Thyroid gland (tissue), 4 donors: ENCODE measurements around the gene PDXP.

Experiments used
- CTCF ChIP-seq, 6 experiments: fragments of 200-600 bp in 3 of 6; fragments of 450-650 bp in 3 of 6; sonication (generic) in 3 of 6; IDR thresholded peaks; one replicate each; pipeline ENCODE4 v1.5.1; 2016 to 2019; ENCODE audit warnings: antibody characterized with exemption in 6 of 6, mild to moderate bottlenecking in 2 of 6, inconsistent platforms in 1 of 6, moderate library complexity in 1 of 6
- POLR2A ChIP-seq, 2 donors: fragments of 450-650 bp; IDR thresholded peaks; one replicate each; pipeline ENCODE4 v1.6.1; 2017; ENCODE audit warnings: antibody characterized with exemption in 2 of 2, mild to moderate bottlenecking in 2 of 2, moderate library complexity in 1 of 2

GRCh38 chr22:37663521-37664140, 5.1 kb downstream of the PDXP start:
- TF ChIP-seq CTCF (IDR thresholded peaks at IDR 0.05): no peak
- TF ChIP-seq POLR2A (IDR thresholded peaks at IDR 0.05): no peak
